Measurements from ENCODE around the gene SRSF3.
"Not testable (repeated sequence)": the region's sequence is repeated elsewhere in the genome, so short reads cannot be mapped to it uniquely, and the experiment has no call there.

The SRSF3 gene

DNA sequence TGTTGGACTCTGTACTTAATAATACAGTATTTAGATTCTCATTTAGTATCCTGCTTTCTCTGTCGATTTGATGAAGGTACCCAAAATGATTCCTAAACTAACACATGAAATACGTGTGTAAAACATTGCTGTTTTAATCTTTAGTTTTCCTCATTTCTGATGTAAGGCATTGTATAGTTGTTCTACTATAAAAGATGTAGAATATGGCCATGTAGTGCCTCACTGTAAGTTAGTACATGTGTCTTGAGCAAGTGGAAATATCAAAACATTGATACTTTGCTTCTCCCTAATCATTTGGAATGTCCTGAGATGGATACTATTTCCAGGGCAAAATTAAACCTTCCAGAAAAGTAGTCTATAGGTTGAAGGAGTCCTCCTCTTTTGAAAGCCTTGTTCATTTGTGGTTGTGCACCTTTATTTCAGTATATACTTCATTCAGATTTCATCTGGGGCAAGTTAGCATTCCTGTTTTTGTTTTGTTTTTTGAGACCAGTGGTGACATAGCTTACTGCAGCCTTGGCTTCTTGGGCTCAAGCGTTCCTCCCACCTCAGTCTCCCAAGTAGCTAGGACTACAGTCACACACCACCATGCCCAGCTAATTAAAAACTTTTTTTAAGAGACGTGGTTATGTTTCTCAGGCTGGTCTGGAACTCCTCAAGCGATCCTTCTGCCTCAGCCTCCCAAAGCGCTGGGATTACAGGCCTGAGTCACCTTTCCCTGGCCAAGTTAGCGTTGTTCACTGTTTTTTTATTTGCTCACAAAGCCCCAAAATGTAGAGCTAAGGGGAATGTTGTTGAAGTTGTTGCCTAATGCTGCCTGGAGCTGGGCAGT is 11.6 kb downstream of the SRSF3 start:
- DNase-seq, result no peak

DNA sequence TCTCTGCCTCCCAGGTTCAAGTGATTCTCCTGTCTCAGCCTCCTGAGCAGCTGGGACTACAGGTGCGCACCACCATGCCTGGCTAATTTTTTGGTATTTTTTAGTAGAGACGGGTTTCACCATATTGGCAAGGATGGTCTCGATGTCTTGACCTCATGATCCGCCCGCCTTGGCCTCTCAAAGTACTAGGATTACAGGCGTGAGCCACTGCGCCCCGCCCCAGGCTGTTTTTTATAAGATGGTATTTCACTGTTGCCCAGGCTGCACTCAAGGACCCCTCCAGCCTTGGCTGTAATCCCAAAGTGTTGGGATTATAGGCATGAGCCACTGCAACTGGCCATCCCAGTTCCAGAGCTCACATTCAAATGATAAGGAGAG is 13.1 kb downstream of the SRSF3 start:
- not testable (repeated sequence) for DNase-seq

GRCh38 chr6:36607683-36608386 is 13.7 kb downstream of the SRSF3 start:
- DNase-seq, result no peak

GRCh38 chr6:36608788-36609563 is 14.8 kb downstream of the SRSF3 start:
- DNase-seq, result no peak

DNA sequence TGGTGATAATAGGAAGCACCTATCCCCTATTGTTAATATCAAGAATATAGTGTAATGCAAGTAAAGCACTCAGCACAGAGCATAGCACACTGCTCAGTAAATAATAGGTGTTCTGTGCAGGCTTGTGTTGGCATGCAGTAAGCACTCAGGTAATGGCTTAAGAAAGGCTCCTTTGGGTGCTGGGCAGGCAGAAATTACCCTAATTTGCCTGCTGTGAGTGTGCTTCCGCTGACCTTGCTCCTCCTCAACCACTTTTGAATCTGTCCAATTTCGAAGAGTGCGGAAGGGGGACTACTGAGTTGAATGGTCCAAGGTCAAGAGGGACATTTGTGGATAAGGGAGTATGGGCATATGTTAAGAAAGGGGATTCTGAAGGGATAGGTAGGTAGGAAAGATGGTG is 15.4 kb downstream of the SRSF3 start:
- DNase-seq, result no peak

DNA sequence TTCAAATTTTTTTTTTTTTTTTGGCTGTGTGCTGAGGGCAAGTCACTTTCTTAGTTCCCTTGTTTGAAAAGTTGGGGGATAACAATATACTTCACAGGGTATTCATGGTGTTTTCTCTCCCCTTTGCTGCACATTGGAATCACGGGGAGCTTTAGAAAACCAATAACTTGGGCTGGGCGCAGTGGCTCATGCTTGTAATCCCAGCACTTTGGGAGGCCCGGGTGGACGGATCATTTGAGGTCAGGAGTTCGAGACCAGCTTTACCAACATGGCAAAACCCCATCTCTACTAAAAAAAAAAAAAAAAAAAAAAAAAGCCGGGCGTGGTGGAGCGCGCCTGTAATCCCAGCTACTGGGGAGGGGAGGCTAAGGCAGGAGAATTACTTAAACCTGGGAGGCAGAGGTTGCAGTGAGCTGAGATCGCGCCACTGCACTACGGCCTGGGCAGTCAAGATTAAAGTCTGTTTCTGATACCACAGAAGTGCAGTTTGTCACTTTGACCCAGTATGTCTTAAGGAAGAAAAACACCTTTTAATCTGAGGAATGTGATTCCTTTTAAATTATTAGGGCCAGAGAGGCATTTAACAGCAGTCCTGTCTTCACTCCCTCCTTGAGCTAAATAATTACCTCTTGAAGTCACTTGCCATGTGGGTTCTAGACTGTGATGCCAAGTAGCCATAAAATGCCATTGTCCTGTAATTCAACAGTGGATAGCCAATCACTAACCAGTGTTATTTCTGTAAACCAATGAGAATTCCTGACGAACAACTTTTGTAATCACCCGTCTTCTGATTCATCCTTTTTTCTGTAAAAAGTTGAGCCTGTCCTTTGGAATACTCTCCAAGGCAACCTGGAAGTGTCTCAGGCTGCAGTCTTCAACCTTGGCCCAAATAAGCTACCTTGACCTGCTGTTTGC is 16.1 kb downstream of the SRSF3 start:
- no peak for DNase-seq

GRCh38 chr6:36610956-36611336 is 16.8 kb downstream of the SRSF3 start:
- no peak for DNase-seq

GRCh38 chr6:36611679-36612078 is 17.5 kb downstream of the SRSF3 start:
- DNase-seq, result not testable (repeated sequence)

DNA sequence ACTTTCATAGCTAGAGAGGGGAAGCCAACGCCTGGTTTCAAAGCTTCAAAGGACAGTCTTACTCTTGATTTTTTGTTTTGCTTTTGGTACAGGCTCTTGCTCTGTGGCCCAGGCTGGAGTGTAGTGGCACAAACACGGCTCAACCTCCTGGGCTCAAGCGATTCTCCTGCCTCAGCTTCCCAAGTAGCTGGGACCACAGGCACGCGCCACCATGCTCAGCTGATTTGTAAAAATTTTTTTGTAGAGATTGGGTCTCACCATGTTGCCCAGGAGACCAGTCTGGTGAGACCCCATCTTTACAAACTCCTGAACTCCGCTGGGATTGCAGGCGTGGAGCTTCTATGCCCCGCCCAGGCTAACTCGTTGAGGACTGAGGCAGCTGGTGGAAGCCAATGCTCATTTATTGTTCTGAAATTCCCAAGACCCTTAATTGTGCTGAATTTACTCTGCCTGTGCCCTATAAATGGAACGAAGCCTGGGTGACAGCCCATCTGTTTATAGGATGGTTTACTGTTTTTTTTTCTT is 18.0 kb downstream of the SRSF3 start:
- DNase-seq, result no peak

DNA sequence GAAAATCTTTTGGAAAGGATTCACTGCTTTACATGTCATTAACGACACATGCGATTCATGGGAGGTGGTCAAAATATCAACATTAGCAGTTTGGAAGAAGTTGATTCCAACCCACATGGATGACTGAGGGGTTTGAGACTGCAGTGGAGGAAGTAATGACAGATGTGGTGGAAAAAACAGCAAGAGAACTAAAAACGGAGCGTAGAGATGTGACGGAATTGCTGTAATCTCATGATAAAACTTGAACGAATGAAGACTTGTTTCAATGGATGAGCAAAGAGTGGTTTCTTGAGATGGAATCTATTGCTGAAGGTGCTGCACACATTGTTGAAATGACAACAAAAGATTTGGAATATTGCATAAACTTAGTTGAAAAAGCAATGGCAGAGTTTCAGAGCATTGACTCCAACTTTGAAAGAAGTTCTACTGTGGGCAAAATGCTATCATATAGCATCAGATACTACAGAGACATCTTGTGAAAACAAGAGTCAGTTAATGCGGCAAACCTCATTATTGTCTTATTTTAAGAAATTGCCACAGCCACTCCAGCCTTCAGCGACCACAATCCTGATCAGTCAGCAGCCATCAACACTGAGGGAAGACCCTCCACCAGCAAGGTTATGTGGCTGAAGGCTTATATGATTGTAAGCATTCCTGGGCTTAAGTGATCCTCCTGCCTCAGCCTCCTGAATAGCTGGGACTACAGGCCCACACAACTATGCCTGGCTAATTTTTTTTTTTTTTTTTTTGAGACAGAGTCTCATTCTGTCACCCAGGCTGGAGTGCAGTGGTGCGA is 19.2 kb downstream of the SRSF3 start:
- DNase-seq, result no peak

- peak; percentile 56 for DNase-seq
Observed at GRCh38 chr6:36615018-36615761, 21.0 kb downstream of the SRSF3 start.

DNA sequence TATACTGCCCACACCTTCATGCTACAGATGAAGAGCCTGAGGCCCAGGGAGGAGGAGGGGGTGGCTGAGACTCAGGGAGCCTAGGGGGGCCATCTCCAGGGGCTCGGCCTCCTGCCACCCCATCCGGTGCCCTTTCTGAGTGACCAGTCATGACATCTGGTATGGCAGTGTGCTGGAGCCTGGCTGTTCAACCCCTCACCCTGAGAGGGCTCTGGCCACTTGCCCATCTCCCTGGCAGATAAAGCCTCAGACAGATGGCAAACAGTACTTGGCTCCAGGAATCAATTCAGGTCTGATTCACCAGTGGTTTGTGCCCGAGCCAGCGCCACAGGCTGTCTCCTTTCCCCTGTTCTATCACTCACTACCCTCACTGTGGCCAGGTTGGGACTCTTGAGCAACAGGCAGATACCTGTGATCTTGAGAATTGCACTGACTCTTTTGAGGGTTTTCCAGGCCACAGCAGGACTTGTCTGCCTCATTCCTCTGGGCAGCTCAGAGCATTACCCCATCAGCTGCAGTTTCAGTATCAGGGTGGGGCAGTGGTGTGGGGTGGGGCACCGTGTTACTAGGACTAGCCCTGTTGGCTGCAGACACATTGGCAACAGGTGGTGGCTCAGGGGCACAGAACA is 22.8 kb downstream of the SRSF3 start:
- no peak for DNase-seq

DNA sequence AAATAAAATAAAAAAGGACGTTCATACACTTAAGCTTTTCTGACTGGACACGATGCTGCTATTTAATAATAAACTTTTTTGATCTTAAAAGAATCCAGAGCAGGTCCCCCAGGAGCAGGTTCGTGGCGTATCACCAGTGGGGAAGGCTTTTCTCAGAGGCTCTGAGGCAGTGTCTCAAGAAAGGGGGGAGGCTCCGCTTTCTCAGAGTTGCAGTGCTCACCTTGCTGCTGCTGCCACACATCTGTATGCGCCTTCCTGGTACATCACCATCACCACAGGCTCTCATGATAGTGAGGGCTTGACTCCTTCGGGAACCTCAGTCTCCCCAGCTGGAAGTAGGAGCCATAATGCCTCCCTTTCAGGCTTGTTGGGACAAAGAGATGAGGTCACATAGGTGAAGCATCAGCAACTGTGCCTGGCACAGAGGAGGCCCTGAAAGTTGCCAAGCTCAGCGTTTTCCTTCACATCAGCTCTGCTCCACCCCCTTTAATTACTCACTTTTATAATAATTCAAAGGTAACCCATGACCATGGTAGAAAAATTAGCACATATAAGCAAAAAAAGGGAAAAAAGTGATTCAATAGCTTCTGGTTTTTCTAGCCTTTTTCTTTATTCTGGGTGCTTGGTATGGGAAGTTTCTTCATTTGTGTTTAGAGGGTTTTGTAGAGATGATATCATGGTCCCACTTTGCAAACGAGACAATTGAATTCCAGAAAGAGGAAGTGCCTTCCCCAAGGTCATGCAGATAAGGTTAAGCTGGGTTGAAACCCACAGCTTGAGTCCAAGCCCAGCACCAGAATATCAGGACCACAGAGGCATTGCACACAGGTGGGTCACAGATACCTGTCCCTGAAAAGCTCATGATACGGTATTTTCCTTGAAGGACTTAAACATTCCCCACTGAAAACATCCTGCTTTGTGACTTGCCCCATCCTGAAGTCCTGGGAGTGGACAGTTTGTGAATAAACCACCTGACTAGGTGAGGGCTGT is 24.5 kb downstream of the SRSF3 start:
- no peak for DNase-seq

DNA sequence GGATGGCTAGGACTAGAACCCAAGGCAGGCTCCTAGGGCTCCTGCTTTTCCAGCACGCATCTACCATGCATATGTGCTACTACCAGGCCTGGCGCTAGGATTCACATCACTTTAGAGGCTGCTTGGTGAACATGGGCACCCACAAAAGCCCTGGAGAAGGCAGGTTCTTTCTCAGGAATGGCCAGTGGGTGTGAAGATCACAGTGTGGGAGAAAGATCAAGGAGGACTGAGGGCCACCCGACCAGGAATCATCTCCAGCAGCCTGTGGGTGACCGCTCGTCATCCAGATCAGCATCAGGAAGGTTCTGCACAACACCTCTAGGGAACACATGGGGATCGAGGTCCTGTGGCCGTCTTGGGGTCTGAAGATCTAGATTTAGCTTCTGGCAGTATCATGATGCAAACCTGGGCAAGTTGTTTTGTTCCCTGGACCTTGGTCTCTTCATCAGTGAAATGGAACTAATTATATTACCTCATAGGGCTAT is 27.3 kb downstream of the SRSF3 start:
- no peak for DNase-seq

DNA sequence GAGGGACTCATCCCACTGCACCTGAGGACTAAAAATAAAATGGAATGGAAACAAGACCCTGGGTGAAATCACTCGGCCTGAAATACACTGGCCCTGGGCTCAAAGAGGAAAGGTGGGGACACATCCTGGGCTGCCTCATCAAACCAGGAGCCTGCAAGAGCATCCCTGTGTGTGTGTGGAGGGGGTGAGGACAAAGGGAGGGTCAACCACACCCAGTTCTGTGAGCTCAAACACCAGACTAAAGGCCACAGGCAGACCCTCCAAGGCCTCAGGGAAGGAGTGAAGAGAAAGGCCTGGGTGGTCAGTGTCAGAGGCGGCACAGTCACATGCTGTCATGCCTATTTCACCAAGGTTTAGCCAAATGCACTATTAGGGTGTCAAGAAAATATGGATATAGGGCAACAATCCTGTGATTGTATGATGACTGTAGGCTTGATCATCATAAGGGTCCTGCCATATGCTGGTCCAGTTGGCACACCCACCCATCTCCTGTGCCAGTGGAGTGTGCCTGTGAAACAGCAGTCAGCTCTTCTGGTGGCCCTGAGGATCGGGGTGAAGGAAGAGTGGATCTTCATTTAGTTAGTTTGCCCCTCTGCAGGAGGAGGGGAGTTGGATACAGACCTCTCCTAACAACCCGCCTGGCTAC is 28.9 kb downstream of the SRSF3 start:
- DNase-seq, result no peak

DNA sequence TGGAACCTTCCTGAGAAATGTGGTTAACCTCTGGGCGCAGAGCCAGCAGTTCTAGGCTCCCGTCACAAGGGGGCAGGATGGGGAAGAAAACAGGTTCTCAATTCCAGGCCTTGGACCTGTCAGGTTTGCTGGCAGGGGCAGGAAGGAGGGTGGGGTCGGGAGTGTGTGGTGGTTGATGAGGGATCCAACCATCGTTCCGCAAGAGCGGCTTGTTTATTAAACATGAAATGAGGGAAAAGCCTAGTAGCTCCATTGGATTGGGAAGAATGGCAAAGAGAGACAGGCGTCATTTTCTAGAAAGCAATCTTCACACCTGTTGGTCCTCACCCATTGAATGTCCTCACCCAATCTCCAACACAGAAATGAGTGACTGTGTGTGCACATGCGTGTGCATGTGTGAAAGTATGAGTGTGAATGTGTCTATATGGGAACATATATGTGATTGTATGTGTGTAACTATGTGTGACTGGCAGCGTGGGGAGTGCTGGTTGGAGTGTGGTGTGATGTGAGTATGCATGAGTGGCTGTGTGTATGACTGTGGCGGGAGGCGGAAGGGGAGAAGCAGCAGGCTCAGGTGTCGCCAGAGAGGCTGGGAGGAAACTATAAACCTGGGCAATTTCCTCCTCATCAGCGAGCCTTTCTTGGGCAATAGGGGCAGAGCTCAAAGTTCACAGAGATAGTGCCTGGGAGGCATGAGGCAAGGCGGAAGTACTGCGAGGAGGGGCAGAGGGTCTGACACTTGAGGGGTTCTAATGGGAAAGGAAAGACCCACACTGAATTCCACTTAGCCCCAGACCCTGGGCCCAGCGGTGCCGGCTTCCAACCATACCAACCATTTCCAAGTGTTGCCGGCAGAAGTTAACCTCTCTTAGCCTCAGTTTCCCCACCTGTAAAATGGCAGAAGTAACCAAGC is 29.6 kb downstream of the SRSF3 start:
- DNase-seq, result peak; percentile 88

Measured in stimulated activated CD8-positive, alpha-beta memory T cell treated with anti-CD3 and anti-CD28 coated beads, Interleukin-4, amount 100 ng/mL, for 48 hours (primary cell).